Mesenchymal stem cell (in vitro differentiated cells and primary cell): ENCODE measurements around the gene SH3D19.
"Not testable (repeated sequence)": the region's sequence is repeated elsewhere in the genome, so short reads cannot be mapped to it uniquely, and the experiment has no call there.

Source experiments
- DNase-seq: peaks from one replicate; pipeline ENCODE4 v3.0.0-alpha.2; 2013
- H2AFZ ChIP-seq: one replicate; pipeline ENCODE4 v1.6.1; 2013; ENCODE audit warnings: low read depth, mild to moderate bottlenecking, control low read depth, inconsistent platforms, low read length, moderate library complexity
- H2AK5ac ChIP-seq: 2 replicates; pipeline ENCODE4 v1.6.1; 2013; ENCODE audit warnings: low read length, moderate library complexity, mild to moderate bottlenecking, inconsistent platforms; ENCODE audit not compliant: severe bottlenecking
- H2BK120ac ChIP-seq: one replicate; pipeline ENCODE4 v1.6.1; 2013; ENCODE audit warnings: low read depth, mild to moderate bottlenecking, inconsistent platforms, low read length, moderate library complexity
- H2BK12ac ChIP-seq, 2 experiments: one replicate each; pipeline ENCODE4 v1.6.1; 2013; ENCODE audit warnings: inconsistent platforms in 2 of 2, low read length in 2 of 2, mild to moderate bottlenecking in 2 of 2, moderate library complexity in 2 of 2, control low read depth in 1 of 2
- H2BK15ac ChIP-seq: one replicate; pipeline ENCODE4 v1.6.1; 2013; ENCODE audit warnings: mild to moderate bottlenecking, low read depth, inconsistent platforms; ENCODE audit not compliant: poor library complexity, severe bottlenecking
- H2BK5ac ChIP-seq: 2 replicates; pipeline ENCODE4 v1.6.1; 2013; ENCODE audit warnings: low read depth, mild to moderate bottlenecking, low read length, control low read depth, inconsistent platforms; ENCODE audit not compliant: poor library complexity, severe bottlenecking
- H3K14ac ChIP-seq, 2 experiments: one replicate each; pipeline ENCODE4 v1.6.1; 2013; ENCODE audit warnings: inconsistent platforms in 2 of 2, low read length in 2 of 2, control low read depth in 1 of 2, mild to moderate bottlenecking in 1 of 2, moderate library complexity in 1 of 2
- H3K18ac ChIP-seq, 2 experiments: one replicate each; pipeline ENCODE4 v1.6.1; 2013; ENCODE audit warnings: inconsistent platforms in 2 of 2, low read length in 2 of 2, control low read depth in 1 of 2, low read depth in 1 of 2, mild to moderate bottlenecking in 1 of 2
- H3K23ac ChIP-seq, 2 experiments: one replicate each; pipeline ENCODE4 v1.6.1; 2013; ENCODE audit warnings: inconsistent platforms in 2 of 2, low read length in 2 of 2, mild to moderate bottlenecking in 2 of 2, moderate library complexity in 2 of 2, control low read depth in 1 of 2
- H3K27ac ChIP-seq: 2 replicates; pipeline ENCODE4 v1.5.1; 2013; ENCODE audit warnings: mild to moderate bottlenecking, moderate library complexity, low read length, control low read depth, inconsistent platforms; ENCODE audit not compliant: poor library complexity, severe bottlenecking
- H3K27me3 ChIP-seq, 2 experiments: 2 replicates each; pipeline versions ENCODE4 v1.6.1 to v1.7.0; 2013; ENCODE audit warnings: low read length in 2 of 2, mild to moderate bottlenecking in 2 of 2, moderate library complexity in 2 of 2, control low read depth in 1 of 2, inconsistent platforms in 1 of 2; ENCODE audit not compliant: control insufficient read depth in 1 of 2, insufficient read depth in 1 of 2
- H3K36me3 ChIP-seq, 2 experiments: 2 replicates each; pipeline versions ENCODE4 v1.6.1 to v1.7.0; 2013; ENCODE audit warnings: low read length in 2 of 2, control low read depth in 1 of 2, inconsistent platforms in 1 of 2, low read depth in 1 of 2, mild to moderate bottlenecking in 1 of 2; ENCODE audit not compliant: insufficient read depth in 2 of 2, control insufficient read depth in 1 of 2
- H3K4ac ChIP-seq, 2 experiments: one replicate each; pipeline ENCODE4 v1.6.1; 2013; ENCODE audit warnings: inconsistent platforms in 2 of 2, low read length in 2 of 2, mild to moderate bottlenecking in 2 of 2, moderate library complexity in 2 of 2, control low read depth in 1 of 2, low read depth in 1 of 2
- H3K4me1 ChIP-seq: 2 replicates; pipeline ENCODE4 v1.6.1; 2013; ENCODE audit warnings: low read depth, low read length, control low read depth; ENCODE audit not compliant: control insufficient read depth, insufficient read depth
- H3K4me2 ChIP-seq: 2 replicates; pipeline ENCODE4 v1.6.1; 2013; ENCODE audit warnings: low read length, mild to moderate bottlenecking, inconsistent platforms; ENCODE audit not compliant: poor library complexity, severe bottlenecking
- H3K4me3 ChIP-seq, 2 experiments: 2 replicates each; pipeline versions ENCODE4 v1.5.1 to v1.7.0; 2013; ENCODE audit warnings: low read length in 2 of 2, mild to moderate bottlenecking in 2 of 2, control low read depth in 1 of 2, low read depth in 1 of 2; ENCODE audit not compliant: insufficient read depth in 1 of 2
- H3K79me1 ChIP-seq: replicated peaks from 2 replicates; pipeline ENCODE4 v1.6.1; 2013; ENCODE audit warnings: mild to moderate bottlenecking, control low read depth, low read length, inconsistent platforms; ENCODE audit not compliant: poor library complexity, severe bottlenecking
- H3K9ac ChIP-seq: 2 replicates; pipeline ENCODE4 v1.7.0; 2013; ENCODE audit warnings: mild to moderate bottlenecking, low read length, moderate library complexity
- H3K9me3 ChIP-seq: 2 replicates; pipeline ENCODE4 v1.7.0; 2013; ENCODE audit warnings: mild to moderate bottlenecking, low read length; ENCODE audit not compliant: control insufficient read depth
- H4K8ac ChIP-seq: one replicate; pipeline ENCODE4 v1.6.1; 2013; ENCODE audit warnings: inconsistent platforms, mild to moderate bottlenecking, low read length, moderate library complexity
- H4K91ac ChIP-seq: one replicate; pipeline ENCODE4 v1.6.1; 2013; ENCODE audit warnings: mild to moderate bottlenecking, low read length, inconsistent platforms
- WGBS: methylation state at CpG from one replicate; pipeline ENCODE4 v1.1.7; 2013; ENCODE audit warnings: mixed read lengths; 5-methylcytosine and 5-hydroxymethylcytosine counted together

The SH3D19 gene

DNA sequence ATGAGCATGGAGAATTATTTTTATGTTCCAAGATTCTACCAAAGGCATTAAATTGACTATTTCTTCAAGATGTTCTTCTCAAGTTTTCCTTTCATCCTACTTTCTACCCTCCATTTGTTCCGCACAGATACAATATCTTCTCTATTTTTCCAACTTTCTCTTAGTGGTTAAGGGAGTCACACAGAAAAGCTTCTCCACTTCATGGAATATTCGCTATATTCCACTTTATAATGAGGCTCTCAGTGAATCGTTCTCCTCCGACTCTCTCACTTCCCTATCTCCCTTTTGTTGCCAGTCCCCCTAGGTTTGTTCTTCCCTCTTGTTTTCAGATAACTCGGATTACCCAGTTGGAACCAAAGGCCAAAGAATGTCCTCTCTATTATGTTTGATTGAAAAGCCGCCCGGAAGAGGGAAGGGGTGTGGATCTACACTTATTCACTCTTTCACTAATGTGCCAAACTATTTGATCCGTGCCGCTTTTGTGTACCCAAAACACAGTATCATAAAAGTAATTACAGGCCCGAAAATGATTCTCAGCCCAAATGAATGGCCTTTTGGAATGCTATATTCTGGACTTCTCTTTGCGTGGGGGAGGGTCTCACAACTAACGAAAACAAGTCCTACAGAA lies 1.2 kb downstream of the SH3D19 start:
- no peaks in the 10 kb centered on the region for H3K4me1 ChIP-seq
- H2BK120ac ChIP-seq, result peak overlapping the region; percentile 11
- H2BK5ac ChIP-seq, result no peak overlapping the region
- peak; percentile 21 for DNase-seq
- WGBS, result 18% methylated on average over 11 of the region's 12 CpGs
- no peak overlapping the region for H2BK12ac ChIP-seq
- H3K23ac ChIP-seq, result no peak overlapping the region
- H3K4me2 ChIP-seq, result peak overlapping the region; percentile 96
- H3K27me3 ChIP-seq, result no peaks in the 10 kb centered on the region
- H4K91ac ChIP-seq, result no peak overlapping the region
- H3K14ac ChIP-seq, result no peak overlapping the region
- H2AK5ac ChIP-seq, result no peak overlapping the region
- H3K4me3 ChIP-seq, result peak overlapping the region; percentile 84 to 90
- no peak overlapping the region for H2AFZ ChIP-seq
- H3K18ac ChIP-seq, result no peak overlapping the region
- no peak overlapping the region for H3K4ac ChIP-seq
- peak overlapping the region; percentile 91 for H3K9ac ChIP-seq
- H3K9me3 ChIP-seq, result no peaks in the 10 kb centered on the region
- H4K8ac ChIP-seq, result no peak overlapping the region
- H3K27ac ChIP-seq, result peak overlapping the region; percentile 47
- no peaks in the 10 kb centered on the region for H3K36me3 ChIP-seq
- H2BK15ac ChIP-seq, result no peak overlapping the region
- peaks cover 9% of the 10 kb centered on the region for H3K79me1 ChIP-seq

DNA sequence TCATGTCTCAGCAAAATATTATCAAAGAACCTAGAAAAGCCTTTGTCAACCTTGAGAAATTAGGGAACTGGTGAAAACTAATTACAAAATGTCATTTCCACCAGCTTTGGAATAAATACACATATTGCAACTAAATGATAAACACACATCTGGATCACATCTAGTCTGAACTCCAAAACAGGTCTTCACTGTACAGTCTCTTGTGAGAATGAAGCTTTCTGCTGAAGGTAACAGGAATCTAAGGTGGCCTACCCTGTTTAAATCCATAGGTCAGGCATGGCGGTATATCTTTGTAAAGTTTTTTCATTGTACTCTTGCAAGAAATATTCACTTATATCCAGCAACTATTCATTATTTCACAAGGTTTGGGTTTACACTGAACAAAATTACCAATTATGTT lies 1.7 kb downstream of the SH3D19 start:
- Histone ChIP-seq H2BK5ac (no peak overlapping the region), H2AK5ac (no peak overlapping the region), H2BK12ac (no peak overlapping the region), H3K27me3 (no peaks in the 10 kb centered on the region), H3K9ac (peak overlapping the region; percentile 91), H3K18ac (no peak overlapping the region), H3K79me1 (peaks cover 9% of the 10 kb centered on the region), H2BK120ac (no peak overlapping the region), H3K4me3 (peak overlapping the region in 1 of 2 experiments; percentile 90), H3K23ac (no peak overlapping the region), H3K27ac (peak overlapping the region; percentile 28), H4K91ac (no peak overlapping the region), H3K36me3 (no peaks in the 10 kb centered on the region), H4K8ac (no peak overlapping the region), H3K4me2 (no peak overlapping the region), H3K9me3 (no peaks in the 10 kb centered on the region), H3K4me1 (no peaks in the 10 kb centered on the region), H3K14ac (no peak overlapping the region), H2BK15ac (no peak overlapping the region), H3K4ac (no peak overlapping the region), H2AFZ (no peak overlapping the region)
- WGBS, result no CpG with 5 or more reads among the region's 1 CpG
- DNase-seq, result peak; percentile 3

DNA sequence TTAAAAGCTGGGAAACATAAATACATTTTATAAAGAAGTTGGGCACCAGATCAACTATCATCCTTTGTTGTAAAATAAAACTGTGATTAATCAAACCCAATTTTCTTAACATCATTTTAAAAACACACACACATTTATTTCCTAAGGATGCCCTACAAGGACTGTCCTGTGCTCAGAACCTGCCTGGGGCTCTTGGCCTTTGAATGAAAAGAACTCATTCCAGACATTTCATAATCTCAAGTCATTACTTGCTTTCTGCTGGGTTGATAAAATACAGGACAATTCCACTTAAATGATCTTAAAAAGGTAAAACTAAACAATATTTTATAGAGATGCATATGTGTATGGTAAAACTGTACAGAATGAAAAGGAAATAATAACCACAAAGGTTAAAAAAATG lies 2.8 kb downstream of the SH3D19 start:
- Histone ChIP-seq H3K4ac (no peak overlapping the region), H4K8ac (no peak overlapping the region), H3K9me3 (no peaks in the 10 kb centered on the region), H4K91ac (no peak overlapping the region), H3K27ac (no peak overlapping the region), H3K27me3 (no peaks in the 10 kb centered on the region), H2AFZ (no peak overlapping the region), H2BK120ac (no peak overlapping the region), H3K23ac (no peak overlapping the region), H3K4me2 (no peak overlapping the region), H2BK12ac (no peak overlapping the region), H3K4me3 (no peak overlapping the region), H2BK15ac (no peak overlapping the region), H3K4me1 (no peaks in the 10 kb centered on the region), H3K14ac (no peak overlapping the region), H2BK5ac (no peak overlapping the region), H3K79me1 (peaks cover 9% of the 10 kb centered on the region), H2AK5ac (no peak overlapping the region), H3K18ac (no peak overlapping the region), H3K36me3 (no peaks in the 10 kb centered on the region), H3K9ac (no peak overlapping the region)
- DNase-seq, result no peak

DNA sequence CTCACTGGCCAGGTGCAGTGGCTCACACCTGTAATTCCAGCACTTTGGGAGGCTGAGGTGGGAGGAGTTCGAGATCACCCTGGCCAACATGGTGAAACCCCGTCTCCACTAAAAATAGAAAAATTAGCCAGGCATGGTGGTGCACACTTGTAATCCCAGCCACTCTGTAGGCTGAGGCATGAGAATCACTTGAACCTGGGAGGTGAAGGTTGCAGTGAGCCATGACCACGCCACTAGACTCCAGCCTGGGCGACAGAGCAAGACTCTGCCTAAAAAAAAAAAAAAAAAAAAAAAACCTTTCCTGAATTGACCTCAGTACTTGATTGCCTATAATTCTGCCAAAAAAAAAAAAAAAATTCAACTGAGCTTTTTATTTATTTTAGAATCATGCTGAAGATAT lies 3.2 kb downstream of the SH3D19 start:
- H3K4ac ChIP-seq, H2BK15ac ChIP-seq, H2AFZ ChIP-seq, H3K79me1 ChIP-seq, H3K27ac ChIP-seq, H2BK12ac ChIP-seq, DNase-seq, H3K14ac ChIP-seq, H4K8ac ChIP-seq, H2BK5ac ChIP-seq, H3K4me2 ChIP-seq, H2AK5ac ChIP-seq, H3K18ac ChIP-seq, H3K4me3 ChIP-seq, H4K91ac ChIP-seq, H3K36me3 ChIP-seq, H3K9ac ChIP-seq, H3K23ac ChIP-seq, H3K4me1 ChIP-seq, H3K27me3 ChIP-seq, H3K9me3 ChIP-seq, H2BK120ac ChIP-seq: not testable (repeated sequence)
- WGBS, result 90% methylated on average over 3 of the region's 4 CpGs
